Glutamatergic neuron (in vitro differentiated cells): ENCODE measurements around the gene TP53I11. TPM values are rescaled to one million over a fixed set of nuclear protein-coding genes. Genes with fewer than 3 reads are reported as not detected.

Source experiments
- DNase-seq: peaks from one replicate; pipeline ENCODE4 v3.0.0; 2022
- H3K27ac Mint-ChIP-seq: one replicate; pipeline ENCODE4 v1.8.0; 2020; ENCODE audit warnings: mild to moderate bottlenecking, mixed read lengths, inconsistent platforms; ENCODE audit not compliant: unreplicated experiment
- H3K27me3 Mint-ChIP-seq: one replicate; pipeline ENCODE4 v1.8.0; 2020; ENCODE audit warnings: mild to moderate bottlenecking, moderate library complexity, mixed read lengths, inconsistent platforms; ENCODE audit not compliant: unreplicated experiment
- H3K36me3 Mint-ChIP-seq: one replicate; pipeline ENCODE4 v1.8.0; 2020; ENCODE audit warnings: mild to moderate bottlenecking, mixed read lengths, inconsistent platforms; ENCODE audit not compliant: unreplicated experiment
- H3K4me1 Mint-ChIP-seq: one replicate; pipeline ENCODE4 v1.8.0; 2020; ENCODE audit warnings: mild to moderate bottlenecking, low read depth, mixed read lengths, inconsistent platforms; ENCODE audit not compliant: unreplicated experiment
- H3K4me3 Mint-ChIP-seq: one replicate; pipeline ENCODE4 v1.8.0; 2020; ENCODE audit warnings: mild to moderate bottlenecking, mixed read lengths, inconsistent platforms; ENCODE audit not compliant: unreplicated experiment
- H3K9me3 Mint-ChIP-seq: one replicate; pipeline ENCODE4 v1.8.0; 2020; ENCODE audit warnings: mild to moderate bottlenecking, moderate library complexity, mixed read lengths, inconsistent platforms; ENCODE audit not compliant: unreplicated experiment
- CTCF ChIP-seq: fragments of 200-600 bp; sonication (generic); IDR thresholded peaks from one replicate; pipeline ENCODE4 v1.5.0; 2021; ENCODE audit not compliant: partially characterized antibody, unreplicated experiment
- total RNA-seq: library from RNA; stranded (reverse); fragmentation: NEBNext Ultra II Directional; extraction: Animal tissue kit (Norgen Biotek cat#: 25700); gene quantifications from one replicate; pipeline ENCODE4 v1.2.1, GENCODE V29; 2021; ENCODE audit not compliant: unreplicated experiment

Gene TP53I11
- total RNA-seq, 1 donor from 2014 or later, result 420 TPM

- H3K4me3 Mint-ChIP-seq, result peak overlapping the region; percentile 77
- peak overlapping the region; percentile 92 for H3K27ac Mint-ChIP-seq
- no peak for DNase-seq
- peaks cover 80% of the 10 kb centered on the region for H3K4me1 Mint-ChIP-seq
- H3K9me3 Mint-ChIP-seq, result peaks cover 17% of the 10 kb centered on the region
- peaks cover 4% of the 10 kb centered on the region for H3K36me3 Mint-ChIP-seq
- H3K27me3 Mint-ChIP-seq, result peaks cover 19% of the 10 kb centered on the region
- no peak for TF ChIP-seq CTCF
Observed at GRCh38 chr11:44942029-44942955, 8.4 kb downstream of the TP53I11 start.

- no peak for DNase-seq
- Mint-ChIP-seq H3K36me3 (peaks cover 4% of the 10 kb centered on the region), H3K27ac (peak overlapping the region; percentile 92), H3K27me3 (peaks cover 19% of the 10 kb centered on the region), H3K9me3 (peaks cover 11% of the 10 kb centered on the region), H3K4me3 (peak overlapping the region; percentile 77), H3K4me1 (peaks cover 73% of the 10 kb centered on the region)
- no peak for TF ChIP-seq CTCF
Observed at GRCh38 chr11:44941259-44942021, 9.2 kb downstream of the TP53I11 start.

- Mint-ChIP-seq H3K27me3 (peaks cover 19% of the 10 kb centered on the region), H3K4me1 (peaks cover 72% of the 10 kb centered on the region), H3K27ac (peak overlapping the region; percentile 92), H3K4me3 (peak overlapping the region; percentile 77), H3K9me3 (peaks cover 12% of the 10 kb centered on the region), H3K36me3 (peaks cover 4% of the 10 kb centered on the region)
- TF ChIP-seq CTCF, result no peak
- no peak for DNase-seq
Observed at GRCh38 chr11:44940835-44941234, 9.8 kb downstream of the TP53I11 start.

GRCh38 chr11:44940404-44940803 lies 10.3 kb downstream of the TP53I11 start:
- H3K4me1 Mint-ChIP-seq, result peaks cover 71% of the 10 kb centered on the region
- H3K4me3 Mint-ChIP-seq, result peak overlapping the region; percentile 67
- TF ChIP-seq CTCF, result no peak
- H3K27ac Mint-ChIP-seq, result peak overlapping the region; percentile 92
- H3K9me3 Mint-ChIP-seq, result peaks cover 16% of the 10 kb centered on the region
- no peak for DNase-seq
- H3K27me3 Mint-ChIP-seq, result peaks cover 19% of the 10 kb centered on the region
- peaks cover 4% of the 10 kb centered on the region for H3K36me3 Mint-ChIP-seq
